ENCODE results near the gene GET3.

DNA sequence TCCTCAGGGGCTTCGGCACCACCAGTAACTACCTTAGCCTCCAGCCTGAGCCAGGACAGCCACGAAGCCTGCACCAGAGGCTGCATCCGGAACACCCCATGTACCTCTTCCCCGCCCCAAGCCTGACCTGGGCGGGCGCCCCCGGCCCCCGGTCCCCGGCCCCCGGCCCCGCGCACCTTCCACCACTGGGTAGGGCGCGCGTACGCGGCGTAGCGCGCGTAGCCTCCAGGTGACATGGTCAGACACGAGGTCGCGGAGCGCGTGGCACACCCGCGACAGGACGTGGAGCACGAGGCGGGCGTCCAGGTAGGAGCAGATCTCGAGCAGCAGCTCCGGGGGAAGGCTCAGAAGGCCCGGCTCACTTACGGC lies 41.3 kb upstream of the GET3 start:
- TF ChIP-seq NR2F2 (IDR thresholded peaks at IDR 0.05), result no peak
- TF ChIP-seq, protein P1, sequence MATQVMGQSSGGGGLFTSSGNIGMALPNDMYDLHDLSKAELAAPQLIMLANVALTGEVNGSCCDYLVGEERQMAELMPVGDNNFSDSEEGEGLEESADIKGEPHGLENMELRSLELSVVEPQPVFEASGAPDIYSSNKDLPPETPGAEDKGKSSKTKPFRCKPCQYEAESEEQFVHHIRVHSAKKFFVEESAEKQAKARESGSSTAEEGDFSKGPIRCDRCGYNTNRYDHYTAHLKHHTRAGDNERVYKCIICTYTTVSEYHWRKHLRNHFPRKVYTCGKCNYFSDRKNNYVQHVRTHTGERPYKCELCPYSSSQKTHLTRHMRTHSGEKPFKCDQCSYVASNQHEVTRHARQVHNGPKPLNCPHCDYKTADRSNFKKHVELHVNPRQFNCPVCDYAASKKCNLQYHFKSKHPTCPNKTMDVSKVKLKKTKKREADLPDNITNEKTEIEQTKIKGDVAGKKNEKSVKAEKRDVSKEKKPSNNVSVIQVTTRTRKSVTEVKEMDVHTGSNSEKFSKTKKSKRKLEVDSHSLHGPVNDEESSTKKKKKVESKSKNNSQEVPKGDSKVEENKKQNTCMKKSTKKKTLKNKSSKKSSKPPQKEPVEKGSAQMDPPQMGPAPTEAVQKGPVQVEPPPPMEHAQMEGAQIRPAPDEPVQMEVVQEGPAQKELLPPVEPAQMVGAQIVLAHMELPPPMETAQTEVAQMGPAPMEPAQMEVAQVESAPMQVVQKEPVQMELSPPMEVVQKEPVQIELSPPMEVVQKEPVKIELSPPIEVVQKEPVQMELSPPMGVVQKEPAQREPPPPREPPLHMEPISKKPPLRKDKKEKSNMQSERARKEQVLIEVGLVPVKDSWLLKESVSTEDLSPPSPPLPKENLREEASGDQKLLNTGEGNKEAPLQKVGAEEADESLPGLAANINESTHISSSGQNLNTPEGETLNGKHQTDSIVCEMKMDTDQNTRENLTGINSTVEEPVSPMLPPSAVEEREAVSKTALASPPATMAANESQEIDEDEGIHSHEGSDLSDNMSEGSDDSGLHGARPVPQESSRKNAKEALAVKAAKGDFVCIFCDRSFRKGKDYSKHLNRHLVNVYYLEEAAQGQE (IDR thresholded peaks at IDR 0.05), result no peak

Data from liver (tissue), 2 donors.